GM06990 (cell line): Measurements from ENCODE around the gene ATP1B4.

ENCODE experiments used
- DNase-seq: peaks from one replicate; pipeline ENCODE4 v3.0.0-alpha.2; 2011; ENCODE audit not compliant: insufficient read length; ENCODE audit errors: extremely low read depth
- H3K27me3 ChIP-seq: replicated peaks from 2 replicates; pipeline ENCODE4 v1.6.0; 2011; ENCODE audit warnings: low read length; ENCODE audit not compliant: control insufficient read depth, insufficient read depth
- H3K36me3 ChIP-seq: 2 replicates; pipeline ENCODE4 v1.5.1; 2011; ENCODE audit warnings: low read length; ENCODE audit not compliant: control insufficient read depth, insufficient read depth
- H3K4me3 ChIP-seq: replicated peaks from 2 replicates; pipeline ENCODE4 v1.5.1; 2011; ENCODE audit warnings: low read depth, mild to moderate bottlenecking, control low read depth, low read length
- TF ChIP-seq, protein P1 (sequence below): IDR thresholded peaks from 2 replicates; pipeline ENCODE4 v1.5.1; 2011; ENCODE audit warnings: low read length, control low read depth, mild to moderate bottlenecking, inconsistent platforms; ENCODE audit not compliant: insufficient read depth, poor library complexity, severe bottlenecking

Gene ATP1B4

DNA sequence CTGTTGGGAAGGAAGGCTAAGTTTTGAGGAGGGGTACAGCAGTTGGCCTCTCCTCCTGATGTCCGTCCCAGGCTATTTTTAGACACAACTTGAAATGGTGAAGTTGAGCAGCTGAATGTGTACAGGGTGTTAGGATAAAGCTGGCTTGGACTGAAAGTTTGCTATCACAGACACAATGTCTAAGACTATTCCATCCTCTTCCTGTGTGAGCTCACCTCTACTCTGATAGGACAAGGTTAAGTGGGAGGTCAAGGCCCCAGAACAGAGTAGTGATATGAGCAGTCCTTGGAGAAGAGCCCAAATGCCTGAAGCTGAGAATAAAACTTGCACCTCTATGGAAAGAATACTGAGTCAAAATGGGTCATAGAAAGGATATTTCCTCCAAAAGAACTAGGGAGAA, 4.1 kb downstream of the ATP1B4 start:
- no peaks in the 10 kb centered on the region; the same call in 1 of the 2 replicates for H3K27me3 ChIP-seq
- H3K4me3 ChIP-seq, result no peak overlapping the region
- H3K36me3 ChIP-seq, result no peaks in the 10 kb centered on the region
- TF ChIP-seq, protein P1, sequence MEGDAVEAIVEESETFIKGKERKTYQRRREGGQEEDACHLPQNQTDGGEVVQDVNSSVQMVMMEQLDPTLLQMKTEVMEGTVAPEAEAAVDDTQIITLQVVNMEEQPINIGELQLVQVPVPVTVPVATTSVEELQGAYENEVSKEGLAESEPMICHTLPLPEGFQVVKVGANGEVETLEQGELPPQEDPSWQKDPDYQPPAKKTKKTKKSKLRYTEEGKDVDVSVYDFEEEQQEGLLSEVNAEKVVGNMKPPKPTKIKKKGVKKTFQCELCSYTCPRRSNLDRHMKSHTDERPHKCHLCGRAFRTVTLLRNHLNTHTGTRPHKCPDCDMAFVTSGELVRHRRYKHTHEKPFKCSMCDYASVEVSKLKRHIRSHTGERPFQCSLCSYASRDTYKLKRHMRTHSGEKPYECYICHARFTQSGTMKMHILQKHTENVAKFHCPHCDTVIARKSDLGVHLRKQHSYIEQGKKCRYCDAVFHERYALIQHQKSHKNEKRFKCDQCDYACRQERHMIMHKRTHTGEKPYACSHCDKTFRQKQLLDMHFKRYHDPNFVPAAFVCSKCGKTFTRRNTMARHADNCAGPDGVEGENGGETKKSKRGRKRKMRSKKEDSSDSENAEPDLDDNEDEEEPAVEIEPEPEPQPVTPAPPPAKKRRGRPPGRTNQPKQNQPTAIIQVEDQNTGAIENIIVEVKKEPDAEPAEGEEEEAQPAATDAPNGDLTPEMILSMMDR, result no peak
- no peak for DNase-seq

DNA sequence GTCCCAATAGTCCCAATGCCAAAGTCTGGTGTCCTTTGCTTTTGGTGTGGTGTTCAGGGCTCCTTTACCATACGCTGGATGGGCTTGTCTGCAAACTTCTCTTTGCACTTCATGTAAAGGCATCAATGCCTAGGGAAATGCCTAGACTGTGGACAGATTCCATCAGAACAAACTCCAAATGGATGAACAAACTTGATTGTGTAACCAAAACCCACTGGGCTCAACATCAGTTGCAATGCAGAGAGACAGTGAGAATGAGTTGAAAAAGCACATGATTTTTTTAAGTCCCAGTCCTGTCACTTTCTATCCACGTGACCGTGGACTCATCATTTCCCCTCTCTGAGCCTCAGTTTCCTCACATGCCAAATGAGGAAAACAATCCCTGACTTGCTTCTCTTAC, 4.9 kb downstream of the ATP1B4 start:
- Histone ChIP-seq H3K27me3 (no peaks in the 10 kb centered on the region; the same call in 1 of the 2 replicates), H3K36me3 (no peaks in the 10 kb centered on the region), H3K4me3 (no peak overlapping the region)
- no peak for DNase-seq
- TF ChIP-seq, protein P1, result no peak

DNA sequence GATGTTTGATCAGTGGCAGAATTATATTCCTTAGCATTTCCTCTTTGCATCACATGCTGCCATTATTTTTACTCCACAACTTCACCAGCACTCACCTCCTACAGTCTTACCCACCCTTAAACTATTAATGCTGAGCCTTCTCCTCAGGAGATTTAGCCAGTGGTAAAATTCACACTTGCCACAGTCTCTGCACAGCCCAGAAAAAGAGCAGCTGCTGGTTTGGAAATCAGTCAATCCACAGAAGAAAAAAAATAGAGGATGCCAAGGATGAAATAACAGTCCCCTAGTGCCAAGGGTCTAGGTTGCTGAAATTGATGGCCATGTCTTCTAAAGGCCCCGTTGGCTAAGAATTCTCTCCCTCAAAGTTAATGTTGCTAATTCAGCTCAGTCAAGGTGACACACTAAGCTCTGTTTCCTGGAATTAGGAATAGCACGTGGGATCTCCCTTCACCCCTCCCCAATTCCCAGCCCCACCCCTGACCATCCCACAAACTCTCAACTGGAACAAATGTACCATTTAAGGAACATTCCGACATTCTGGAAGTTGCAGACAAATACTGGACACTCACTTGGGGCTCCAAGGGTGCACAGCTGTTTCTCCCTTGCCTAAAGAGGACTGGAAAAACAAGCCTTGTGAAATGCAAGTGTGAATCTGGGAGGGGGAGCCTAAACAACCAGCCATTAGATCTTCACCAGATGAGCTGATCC, 5.7 kb downstream of the ATP1B4 start:
- DNase-seq, result no peak
- H3K4me3 ChIP-seq, result no peak overlapping the region
- no peaks in the 10 kb centered on the region for H3K36me3 ChIP-seq
- TF ChIP-seq, protein P1, result no peak
- no peaks in the 10 kb centered on the region; the same call in 1 of the 2 replicates for H3K27me3 ChIP-seq

DNA sequence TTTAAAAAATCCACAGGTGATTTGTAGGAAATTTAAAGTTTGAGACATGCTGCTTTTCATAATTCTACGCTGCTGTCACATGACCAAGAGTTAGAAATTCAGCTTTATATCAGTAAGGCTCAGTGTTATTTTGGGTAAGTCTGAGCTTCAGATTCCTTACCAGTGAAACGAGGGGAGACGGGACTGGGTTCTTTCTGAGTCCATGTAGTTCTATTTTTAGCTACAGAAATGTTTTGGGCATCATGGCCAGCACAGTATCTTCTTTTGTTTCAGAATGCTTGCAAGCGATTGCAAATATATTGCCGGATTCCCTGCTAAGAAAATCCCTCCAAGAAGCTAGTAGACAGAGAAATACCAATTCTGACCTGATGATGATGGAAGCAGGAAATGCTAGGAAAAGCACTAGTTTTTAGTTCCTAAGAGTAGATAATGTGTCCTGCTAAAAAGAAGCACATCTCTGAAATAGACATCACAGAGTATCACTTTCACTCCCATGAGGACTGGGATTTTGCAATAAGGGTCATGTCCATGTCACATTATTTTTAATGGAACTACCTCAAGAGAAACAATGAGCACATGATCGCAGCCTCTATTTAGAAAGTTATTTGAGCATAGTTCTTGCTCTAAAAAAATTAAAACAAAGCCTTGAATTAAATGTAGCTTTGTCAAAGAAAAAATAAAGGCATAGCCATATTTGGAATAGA, 10.9 kb downstream of the ATP1B4 start:
- DNase-seq, result no peak
- Histone ChIP-seq H3K36me3 (no peaks in the 10 kb centered on the region), H3K4me3 (no peak overlapping the region), H3K27me3 (no peaks in the 10 kb centered on the region)
- TF ChIP-seq, protein P1, result no peak

DNA sequence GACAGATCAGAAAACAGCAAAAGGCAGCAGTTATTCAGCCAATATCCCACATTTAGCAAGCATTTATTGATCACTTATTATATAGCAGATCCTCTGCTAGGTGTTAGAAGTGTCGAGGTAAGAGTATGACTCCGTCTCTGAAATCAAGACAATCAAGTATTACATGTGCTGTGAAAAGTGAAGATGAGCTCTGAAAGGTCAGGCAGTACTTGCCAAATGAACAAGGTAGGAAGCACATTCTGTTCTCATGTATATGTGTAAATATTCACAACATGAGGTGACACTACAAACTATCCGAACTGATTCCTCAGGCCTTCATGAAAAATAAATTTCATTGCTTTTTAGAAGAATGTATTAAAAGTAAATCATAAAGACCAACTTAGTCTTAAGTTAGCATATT, 15.3 kb downstream of the ATP1B4 start:
- no peak overlapping the region for H3K4me3 ChIP-seq
- TF ChIP-seq, protein P1, result no peak
- no peaks in the 10 kb centered on the region for H3K36me3 ChIP-seq
- DNase-seq, result no peak
- H3K27me3 ChIP-seq, result no peaks in the 10 kb centered on the region; the same call in none of the 2 replicates
